ENCODE measurements around the gene TRAK2. TPM values are rescaled to one million over a fixed set of nuclear protein-coding genes. Genes with fewer than 3 reads are reported as not detected.

Gene TRAK2
- total RNA-seq, 1 donor from 2014 or later = 11.2 TPM

- no peak overlapping the region for H3K4me3 ChIP-seq (ENCODE audit: low read depth, low read length)
- DNase-seq (ENCODE audit: low read depth) = no peak
- TF ChIP-seq, protein P1, sequence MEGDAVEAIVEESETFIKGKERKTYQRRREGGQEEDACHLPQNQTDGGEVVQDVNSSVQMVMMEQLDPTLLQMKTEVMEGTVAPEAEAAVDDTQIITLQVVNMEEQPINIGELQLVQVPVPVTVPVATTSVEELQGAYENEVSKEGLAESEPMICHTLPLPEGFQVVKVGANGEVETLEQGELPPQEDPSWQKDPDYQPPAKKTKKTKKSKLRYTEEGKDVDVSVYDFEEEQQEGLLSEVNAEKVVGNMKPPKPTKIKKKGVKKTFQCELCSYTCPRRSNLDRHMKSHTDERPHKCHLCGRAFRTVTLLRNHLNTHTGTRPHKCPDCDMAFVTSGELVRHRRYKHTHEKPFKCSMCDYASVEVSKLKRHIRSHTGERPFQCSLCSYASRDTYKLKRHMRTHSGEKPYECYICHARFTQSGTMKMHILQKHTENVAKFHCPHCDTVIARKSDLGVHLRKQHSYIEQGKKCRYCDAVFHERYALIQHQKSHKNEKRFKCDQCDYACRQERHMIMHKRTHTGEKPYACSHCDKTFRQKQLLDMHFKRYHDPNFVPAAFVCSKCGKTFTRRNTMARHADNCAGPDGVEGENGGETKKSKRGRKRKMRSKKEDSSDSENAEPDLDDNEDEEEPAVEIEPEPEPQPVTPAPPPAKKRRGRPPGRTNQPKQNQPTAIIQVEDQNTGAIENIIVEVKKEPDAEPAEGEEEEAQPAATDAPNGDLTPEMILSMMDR (conservative IDR thresholded peaks at IDR 0.05; ENCODE audit: low read depth, low read length) = no peak
These were observed 42.3 kb downstream of the TRAK2 start for GRCh38 chr2:201408931-201409330.

DNA sequence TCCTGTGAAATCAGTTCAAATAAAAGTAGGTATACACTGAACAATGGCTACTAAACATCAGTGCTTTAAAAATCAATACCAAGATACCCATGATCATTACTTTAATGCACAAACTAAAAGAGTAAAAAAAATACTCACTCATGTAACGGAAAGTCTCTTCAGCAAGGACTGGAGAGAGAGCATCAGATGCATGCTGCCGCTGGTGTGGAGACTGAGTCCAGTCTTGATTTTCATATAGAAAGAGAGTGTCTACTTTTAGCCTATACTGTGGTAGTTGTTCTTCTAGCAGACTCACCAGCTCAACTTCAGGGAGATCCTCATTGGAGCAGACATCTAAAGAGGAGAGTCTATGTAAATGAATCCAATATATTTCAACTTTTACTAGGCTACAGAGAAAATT lies 44.0 kb downstream of the TRAK2 start:
- TF ChIP-seq, protein P1 (conservative IDR thresholded peaks at IDR 0.05; ENCODE audit: low read depth, low read length) = no peak
- DNase-seq (ENCODE audit: low read depth) = no peak
- H3K4me3 ChIP-seq (ENCODE audit: low read depth, low read length) = no peak overlapping the region

GRCh38 chr2:201406077-201406662 lies 45.1 kb downstream of the TRAK2 start:
- peak overlapping the region; percentile 1 for H3K4me3 ChIP-seq (ENCODE audit: low read depth, low read length)
- TF ChIP-seq, protein P1 (conservative IDR thresholded peaks at IDR 0.05; ENCODE audit: low read depth, low read length) = no peak
- DNase-seq (ENCODE audit: low read depth) = peak; percentile 77

GRCh38 chr2:201404699-201405280 lies 46.5 kb downstream of the TRAK2 start:
- no peak overlapping the region for H3K4me3 ChIP-seq (ENCODE audit: low read depth, low read length)
- no peak for DNase-seq (ENCODE audit: low read depth)
- TF ChIP-seq, protein P1 (conservative IDR thresholded peaks at IDR 0.05; ENCODE audit: low read depth, low read length) = no peak

GRCh38 chr2:201403880-201404279 lies 47.4 kb downstream of the TRAK2 start:
- DNase-seq (ENCODE audit: low read depth) = no peak
- TF ChIP-seq, protein P1 (conservative IDR thresholded peaks at IDR 0.05; ENCODE audit: low read depth, low read length) = no peak
- no peak overlapping the region for H3K4me3 ChIP-seq (ENCODE audit: low read depth, low read length)

GRCh38 chr2:201402651-201403562 lies 48.4 kb downstream of the TRAK2 start:
- TF ChIP-seq, protein P1 (conservative IDR thresholded peaks at IDR 0.05; ENCODE audit: low read depth, low read length) = no peak
- no peak for DNase-seq (ENCODE audit: low read depth)
- H3K4me3 ChIP-seq (ENCODE audit: low read depth, low read length) = no peak overlapping the region

Data from epithelial cell of proximal tubule (primary cell).